Measurements from ENCODE around the gene FSD1.

FSD1 gene

GRCh38 chr19:4366666-4367335, 62.4 kb downstream of the FSD1 start:
- no peak for DNase-seq

GRCh38 chr19:4367336-4367723, 62.9 kb downstream of the FSD1 start:
- no peak for DNase-seq

- DNase-seq, result no peak
Observed at GRCh38 chr19:4367781-4368127, 63.4 kb downstream of the FSD1 start.

GRCh38 chr19:4368128-4368820, 63.9 kb downstream of the FSD1 start:
- DNase-seq, result no peak

- DNase-seq, result no peak
Observed at GRCh38 chr19:4369109-4369887, 64.9 kb downstream of the FSD1 start.

GRCh38 chr19:4369888-4370260, 65.5 kb downstream of the FSD1 start:
- DNase-seq, result no peak

GRCh38 chr19:4370418-4371041, 66.1 kb downstream of the FSD1 start:
- no peak for DNase-seq

- no peak for DNase-seq
Observed at GRCh38 chr19:4371247-4372164, 67.1 kb downstream of the FSD1 start.

- no peak for DNase-seq
Observed at GRCh38 chr19:4372165-4373012, 68.0 kb downstream of the FSD1 start.

GRCh38 chr19:4373013-4373367, 68.6 kb downstream of the FSD1 start:
- DNase-seq, result no peak

Data from SHP77 (cell line).